HG02759 (cell line): ENCODE data around the gene DRC7.

ENCODE experiments used
- ATAC-seq: cut with Tn5 transposase; IDR thresholded peaks from one replicate; pipeline ENCODE4 v1.9.1; 2021; ENCODE audit warnings: mild to moderate bottlenecking, moderate library complexity; ENCODE audit not compliant: unreplicated experiment

Gene DRC7

DNA sequence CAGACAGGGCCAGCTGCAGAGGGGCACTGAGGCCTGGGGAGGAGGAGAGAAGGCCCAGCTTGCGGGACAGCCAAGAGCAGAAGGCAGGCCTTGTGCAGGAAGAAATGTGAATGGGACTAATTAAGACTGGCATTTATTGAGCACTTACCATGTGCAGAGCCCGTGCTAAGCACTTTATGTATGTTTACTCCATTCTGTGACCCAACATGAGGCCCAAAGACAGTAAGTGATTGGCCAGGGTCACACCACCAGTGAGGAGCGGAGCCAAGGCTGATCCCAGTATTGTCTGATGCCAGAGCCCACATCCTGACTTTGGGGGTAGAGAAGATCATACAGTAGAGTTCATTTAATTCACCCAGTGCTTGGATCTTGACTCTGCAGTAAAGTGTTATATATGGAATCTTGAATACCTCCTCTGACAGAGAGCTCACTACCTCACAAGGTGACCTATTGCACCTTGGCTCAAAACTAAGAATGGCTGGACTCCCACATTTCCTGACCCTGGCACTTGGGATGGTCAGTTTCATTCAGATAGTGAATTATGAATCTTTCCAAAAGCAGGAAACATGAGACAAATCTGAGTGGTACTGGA, 54.6 kb downstream of the DRC7 start:
- ATAC-seq, result no peak

DNA sequence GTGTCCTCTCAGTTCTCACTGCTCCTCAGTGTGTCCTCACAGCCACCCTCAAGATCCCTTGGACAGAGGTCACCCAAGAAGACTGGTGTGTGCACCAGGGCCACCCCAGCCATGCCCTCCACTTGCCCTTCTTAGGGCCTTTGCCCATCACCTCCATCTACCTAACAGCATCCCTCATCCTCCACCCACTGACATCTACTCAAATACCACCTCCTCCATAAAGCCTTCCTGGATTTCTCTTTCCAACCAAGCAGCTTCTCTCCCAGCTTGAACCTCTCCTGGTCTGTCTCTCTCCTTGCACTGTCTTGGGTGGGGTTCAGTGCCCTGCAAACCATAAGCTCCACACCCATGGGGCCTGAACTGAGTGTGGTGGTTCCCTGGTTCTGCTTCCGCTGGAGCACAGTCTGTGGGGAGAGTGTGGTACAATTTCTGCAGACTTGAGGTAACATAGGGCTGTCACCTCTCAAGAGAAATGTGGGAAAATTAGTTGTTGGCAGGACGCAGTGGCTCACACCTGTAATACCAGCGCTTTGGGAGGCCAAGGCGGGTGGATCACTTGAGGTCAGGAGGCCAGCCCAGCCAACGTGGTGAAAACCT, 55.3 kb downstream of the DRC7 start:
- ATAC-seq, result no peak

DNA sequence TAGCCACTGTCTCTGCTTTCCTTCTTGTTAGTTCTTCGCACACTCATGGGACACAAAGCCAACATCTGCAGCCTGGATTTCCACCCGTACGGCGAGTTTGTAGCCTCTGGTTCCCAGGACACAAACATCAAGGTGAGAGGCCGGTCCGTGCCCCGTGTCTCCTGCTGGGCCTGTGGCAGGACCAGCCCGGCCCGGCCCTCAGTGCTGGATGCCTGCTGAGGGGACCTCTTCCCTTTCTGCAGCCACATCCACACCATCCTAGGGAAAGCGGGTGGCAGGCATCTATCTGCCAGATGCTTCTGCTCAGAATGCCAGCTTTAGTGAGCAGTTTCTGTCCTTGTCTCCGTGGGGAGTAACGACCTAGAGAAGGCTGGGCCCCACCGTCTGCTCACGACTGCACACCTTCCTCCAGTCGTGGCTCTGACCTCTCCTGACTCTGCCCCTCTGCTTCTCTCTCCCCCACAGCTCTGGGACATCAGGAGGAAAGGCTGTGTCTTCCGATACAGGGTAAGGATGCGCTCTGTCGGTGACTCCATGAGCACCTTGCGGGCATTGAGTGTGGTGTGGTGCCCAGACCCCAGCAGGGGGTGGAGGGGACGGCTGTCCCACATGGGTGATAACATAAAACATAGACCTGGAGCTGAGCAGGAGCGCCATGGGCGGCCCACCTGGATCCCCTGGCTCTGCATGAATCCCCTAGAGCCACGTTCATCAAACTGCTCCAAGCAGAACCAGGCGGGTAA, 56.4 kb downstream of the DRC7 start:
- no peak for ATAC-seq

DNA sequence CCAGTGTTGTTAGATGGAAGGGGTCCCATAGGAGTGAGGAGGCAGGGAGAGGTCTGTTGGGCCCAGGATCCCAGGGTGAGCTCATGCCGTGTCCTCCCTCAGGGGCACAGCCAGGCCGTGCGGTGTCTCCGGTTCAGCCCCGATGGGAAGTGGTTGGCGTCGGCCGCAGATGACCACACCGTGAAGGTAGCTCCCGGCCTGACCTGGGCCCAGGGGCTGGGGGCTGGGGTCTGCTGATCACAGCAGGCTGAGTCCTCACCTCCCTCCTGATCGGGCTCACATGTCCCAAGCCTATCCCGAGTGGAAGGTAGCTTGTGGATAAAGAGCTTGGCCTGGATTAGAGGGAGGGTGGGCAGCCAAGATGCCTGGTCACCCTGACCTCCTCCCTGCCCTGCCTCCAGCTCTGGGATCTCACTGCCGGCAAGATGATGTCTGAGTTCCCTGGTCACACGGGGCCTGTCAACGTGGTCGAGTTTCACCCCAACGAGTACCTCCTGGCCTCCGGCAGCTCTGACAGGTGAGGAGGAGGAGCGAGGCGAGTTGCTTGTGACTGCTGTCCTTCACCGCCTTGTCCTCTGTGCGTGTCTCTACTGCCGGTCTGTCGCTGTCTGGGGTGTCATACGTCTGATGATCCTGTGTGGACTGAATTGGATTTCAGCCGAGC, 57.1 kb downstream of the DRC7 start:
- ATAC-seq, result no peak

DNA sequence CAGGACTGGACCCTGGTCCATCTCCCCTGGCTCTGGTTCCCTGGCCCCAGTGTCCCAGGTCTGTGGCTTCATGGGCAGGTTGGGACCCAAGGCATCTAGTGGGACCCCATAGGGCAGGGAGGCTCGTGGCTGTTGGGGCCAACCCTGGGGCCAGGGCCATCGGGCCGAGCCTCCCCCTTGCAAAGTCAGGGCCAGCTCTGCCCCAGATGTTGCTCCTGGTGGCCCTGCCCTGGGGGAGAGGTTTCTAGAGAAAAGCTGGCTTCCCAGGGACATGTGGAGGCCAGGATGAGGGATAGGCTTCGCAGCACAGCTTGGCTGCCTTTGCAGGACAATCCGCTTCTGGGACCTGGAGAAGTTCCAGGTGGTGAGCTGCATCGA, 57.6 kb downstream of the DRC7 start:
- no peak for ATAC-seq

DNA sequence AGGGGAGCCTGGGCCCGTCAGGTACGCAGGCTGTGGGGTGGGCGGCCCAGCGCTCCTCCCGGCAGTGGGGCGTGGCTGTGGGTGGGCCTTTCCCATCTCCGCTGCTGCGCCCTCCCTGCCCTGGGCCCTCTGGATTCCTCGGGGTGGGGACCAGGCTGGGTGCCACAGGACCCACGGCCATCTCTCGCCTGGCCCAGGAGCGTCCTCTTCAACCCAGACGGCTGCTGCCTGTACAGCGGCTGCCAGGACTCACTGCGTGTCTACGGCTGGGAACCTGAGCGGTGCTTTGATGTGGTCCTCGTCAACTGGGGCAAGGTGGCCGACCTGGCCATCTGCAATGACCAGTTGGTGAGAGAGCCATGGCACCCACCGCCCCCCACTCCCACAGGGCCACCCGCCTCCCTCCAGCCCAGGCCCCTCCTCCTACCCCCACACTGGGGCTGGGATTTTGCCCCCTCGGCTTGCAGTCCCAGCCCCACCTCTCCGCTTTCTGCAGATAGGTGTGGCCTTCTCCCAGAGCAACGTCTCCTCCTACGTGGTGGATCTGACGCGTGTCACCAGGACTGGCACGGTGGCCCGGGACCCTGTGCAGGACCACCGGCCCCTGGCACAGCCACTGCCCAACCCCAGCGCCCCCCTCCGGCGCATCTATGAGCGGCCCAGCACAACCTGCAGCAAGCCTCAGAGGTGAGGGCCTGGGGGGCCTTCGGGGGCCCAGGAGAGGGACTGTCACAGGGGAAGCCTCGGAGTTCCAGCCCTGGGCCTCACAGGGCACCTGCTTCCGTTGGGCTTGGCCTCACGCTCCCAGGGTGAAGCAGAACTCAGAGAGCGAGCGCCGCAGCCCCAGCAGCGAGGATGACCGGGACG, 58.2 kb downstream of the DRC7 start:
- ATAC-seq, result no peak

DNA sequence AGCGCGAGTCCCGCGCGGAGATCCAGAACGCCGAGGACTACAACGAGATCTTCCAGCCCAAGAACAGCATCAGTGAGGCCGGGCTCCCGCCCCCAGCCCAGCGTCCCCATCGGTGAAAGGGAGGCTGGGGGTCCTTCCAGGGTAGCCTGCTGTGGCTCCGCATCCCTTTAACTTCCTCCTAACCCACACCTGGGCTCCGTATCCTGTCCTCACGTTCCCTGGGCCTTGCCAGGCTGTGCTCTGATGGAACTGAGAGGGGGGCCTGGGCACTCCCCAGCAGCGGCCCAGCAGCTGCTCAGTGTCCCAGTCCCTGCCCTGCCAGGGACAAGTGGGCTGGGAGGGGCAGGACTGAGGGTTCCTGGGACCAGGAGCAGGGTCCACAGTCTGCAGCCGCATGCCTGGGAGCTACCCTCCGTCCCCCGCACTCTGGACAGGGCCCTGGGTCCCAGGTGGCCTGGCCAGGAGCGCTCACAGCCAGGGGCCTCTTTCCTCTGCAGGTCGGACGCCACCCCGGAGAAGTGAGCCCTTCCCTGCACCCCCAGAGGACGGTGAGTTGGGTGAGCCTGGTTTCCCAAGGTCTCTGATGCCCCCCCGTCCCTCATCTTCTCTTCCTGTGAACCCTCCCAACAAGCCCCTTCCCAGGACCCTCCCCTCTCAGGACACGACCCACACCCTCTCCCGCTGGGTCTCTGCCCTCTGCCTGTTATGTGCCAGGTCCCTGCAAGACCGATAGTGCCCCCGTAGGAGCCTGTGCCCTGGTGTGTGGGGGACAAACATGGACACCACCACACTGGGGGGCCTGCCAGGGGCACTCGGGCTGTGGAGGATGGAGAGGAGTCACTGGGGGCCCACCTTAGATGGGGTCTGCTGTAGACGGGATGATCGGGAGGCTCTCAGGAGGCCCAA, 59.1 kb downstream of the DRC7 start:
- ATAC-seq, result no peak

DNA sequence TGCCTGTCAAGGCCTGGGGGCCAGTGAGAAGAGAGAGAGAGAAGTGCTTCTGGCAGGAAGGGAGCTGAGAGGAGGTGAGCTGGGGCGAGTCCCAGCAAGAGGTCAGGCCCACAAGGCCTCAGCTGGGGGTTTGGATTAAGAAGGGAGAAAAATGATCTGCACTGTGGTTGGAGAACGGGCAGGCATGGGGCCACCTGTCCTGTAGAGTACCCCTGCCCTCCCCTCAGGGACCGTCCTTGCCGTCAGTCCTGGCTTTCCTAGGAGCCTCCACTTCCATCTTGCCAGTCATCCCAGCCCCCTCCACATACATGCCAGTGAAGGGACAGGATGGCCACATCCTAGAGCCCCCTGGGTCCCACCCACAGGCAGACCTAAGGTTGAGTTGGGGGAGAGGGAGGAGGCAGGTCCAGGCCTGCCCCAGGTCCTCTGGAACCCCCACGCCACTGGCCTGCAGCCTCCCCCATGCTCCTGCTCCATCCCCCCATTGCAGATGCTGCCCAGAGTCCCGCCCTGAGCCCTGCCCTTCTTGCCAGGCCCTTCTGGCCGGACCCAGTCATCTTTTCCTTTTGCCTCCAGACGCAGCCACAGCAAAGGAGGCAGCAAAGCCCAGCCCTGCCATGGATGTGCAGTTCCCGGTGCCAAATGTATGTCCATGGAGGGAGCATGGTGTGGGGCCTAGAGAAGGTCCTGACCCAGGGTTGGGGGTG, 59.9 kb downstream of the DRC7 start:
- ATAC-seq, result no peak

DNA sequence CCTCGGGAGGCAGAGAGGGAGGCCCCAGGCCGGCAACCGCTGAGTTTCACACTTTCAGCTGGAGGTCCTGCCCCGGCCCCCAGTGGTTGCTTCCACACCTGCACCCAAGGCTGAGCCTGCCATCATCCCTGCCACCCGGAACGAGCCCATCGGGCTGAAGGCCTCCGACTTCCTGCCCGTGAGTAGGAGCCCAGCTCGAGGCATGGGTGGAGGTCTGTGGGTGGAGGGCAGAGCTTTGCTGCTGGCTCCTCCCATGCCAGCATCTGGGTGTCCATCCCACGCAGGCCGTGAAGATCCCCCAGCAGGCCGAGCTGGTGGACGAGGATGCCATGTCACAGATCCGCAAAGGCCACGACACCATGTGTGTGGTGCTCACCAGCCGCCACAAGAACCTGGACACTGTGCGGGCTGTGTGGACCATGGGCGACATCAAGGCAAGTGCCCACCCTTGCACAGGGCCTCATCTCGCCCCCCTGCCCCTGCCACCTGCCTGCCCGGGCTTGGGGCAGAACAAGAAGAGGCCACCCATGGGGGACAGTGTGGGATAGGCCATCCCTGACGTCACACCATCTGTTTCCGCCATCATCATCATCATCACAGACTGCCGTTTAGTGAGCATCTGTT, 60.6 kb downstream of the DRC7 start:
- ATAC-seq, result no peak

DNA sequence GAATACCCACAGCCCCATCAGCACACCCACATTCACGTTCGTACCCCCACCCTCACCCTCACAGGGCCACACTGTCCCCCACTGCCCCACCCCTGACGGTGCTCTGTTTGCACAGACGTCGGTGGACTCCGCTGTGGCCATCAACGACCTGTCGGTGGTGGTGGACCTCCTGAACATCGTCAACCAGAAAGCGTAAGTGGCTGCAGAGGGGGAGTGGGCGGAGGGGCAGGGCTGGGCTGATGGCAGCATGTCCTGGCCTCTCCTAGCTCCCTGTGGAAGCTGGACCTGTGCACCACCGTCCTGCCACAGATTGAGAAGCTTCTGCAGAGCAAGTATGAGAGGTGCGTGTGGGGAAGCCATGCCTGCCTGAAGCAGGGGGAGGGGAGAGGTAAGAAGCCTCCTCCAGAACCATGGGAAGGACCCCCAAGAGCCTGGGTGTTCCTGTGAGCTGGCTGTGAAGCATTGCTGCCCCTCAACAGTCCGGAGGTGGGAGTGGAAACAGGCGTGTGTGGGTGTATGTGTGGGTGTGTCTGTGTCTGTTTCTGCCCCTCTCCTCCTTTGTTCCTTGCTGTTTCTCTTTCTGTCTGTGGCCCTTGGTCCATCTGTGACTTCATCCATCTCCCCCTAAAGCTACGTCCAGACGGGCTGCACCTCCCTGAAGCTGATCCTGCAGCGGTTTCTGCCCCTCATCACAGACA, 61.3 kb downstream of the DRC7 start:
- no peak for ATAC-seq

DNA sequence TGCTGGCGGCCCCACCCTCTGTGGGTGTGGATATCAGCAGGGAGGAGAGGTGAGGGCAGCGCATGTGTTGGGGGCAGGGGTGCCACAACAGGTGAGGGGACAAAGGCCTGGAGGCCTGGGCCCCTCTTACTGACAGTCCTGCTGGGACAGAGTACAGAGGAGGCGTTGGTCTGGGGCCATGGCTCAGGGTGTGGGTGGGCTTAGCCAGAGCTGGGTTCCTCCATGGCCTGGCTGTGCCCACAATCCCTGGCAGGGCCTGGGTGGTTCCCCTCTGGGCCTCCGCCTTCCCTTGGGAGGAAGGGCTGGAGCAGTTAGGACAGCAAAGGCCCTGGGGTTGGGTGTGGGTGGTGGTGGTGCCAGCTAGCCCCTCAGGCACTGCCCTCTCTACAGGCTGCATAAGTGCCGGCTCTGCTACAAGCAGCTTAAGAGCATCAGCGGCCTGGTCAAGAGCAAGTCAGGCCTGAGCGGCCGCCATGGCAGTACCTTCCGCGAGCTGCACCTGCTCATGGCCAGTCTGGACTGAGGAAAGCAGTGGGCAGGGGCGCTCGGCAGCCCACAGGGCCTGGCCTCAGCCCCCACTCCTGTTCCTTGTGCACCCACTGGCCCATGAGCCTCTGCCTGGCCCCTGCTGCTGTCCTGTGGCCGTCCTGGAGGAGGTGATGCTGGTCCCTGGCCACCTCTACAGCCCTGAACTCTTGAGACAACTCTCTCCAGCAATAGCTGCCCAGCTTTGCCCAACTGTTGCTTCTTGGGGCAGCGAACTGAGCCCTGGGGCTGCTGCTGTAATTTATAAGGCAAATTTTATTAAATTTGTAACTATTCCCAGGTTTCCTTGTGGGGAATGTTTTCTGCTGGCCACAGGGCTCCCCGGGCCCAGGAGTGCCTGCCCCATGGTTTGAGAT, 62.1 kb downstream of the DRC7 start:
- no peak for ATAC-seq

DNA sequence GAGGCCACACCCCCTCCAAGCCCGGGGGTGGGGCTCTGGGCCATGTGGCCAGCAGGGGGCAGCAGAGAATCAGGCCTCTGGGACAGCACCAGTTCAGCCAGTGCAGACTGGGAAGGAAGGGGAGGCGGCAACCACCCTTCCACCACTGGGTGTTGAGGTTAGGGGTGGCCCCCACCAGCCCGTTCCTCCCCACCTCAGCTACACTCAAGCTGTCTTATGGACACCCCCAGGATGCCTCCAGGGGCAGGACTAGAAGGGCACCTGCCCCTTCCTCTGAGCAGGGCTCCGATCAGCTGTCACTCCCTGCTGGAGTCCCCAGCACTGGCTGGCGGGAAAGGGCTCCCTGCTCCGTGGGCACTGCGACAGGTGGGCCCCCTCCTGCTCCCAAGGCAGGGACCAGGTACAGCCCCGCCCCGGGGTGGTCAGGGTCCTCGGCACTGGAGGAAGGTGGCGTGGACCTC, 62.8 kb downstream of the DRC7 start:
- peak; percentile 92 for ATAC-seq

DNA sequence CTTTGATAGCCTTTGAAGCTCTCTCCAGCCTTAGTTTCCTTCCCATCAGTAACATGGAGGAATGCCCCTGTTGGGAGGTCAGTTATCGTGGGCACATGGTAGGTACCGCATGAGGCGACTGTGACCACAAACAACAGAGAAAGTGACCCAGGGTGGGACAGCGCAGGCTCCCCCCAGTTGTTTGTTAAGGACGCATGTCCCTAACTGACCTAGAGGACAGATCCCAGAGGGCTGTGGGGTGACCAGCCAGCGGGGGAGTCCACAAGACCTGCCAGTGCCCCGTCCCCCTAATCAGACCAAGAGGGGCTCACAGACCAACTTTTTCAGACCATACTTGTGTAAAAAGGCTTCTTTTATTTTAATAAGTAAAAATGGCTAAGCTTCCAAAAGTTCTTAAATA, 63.3 kb downstream of the DRC7 start:
- no peak for ATAC-seq

DNA sequence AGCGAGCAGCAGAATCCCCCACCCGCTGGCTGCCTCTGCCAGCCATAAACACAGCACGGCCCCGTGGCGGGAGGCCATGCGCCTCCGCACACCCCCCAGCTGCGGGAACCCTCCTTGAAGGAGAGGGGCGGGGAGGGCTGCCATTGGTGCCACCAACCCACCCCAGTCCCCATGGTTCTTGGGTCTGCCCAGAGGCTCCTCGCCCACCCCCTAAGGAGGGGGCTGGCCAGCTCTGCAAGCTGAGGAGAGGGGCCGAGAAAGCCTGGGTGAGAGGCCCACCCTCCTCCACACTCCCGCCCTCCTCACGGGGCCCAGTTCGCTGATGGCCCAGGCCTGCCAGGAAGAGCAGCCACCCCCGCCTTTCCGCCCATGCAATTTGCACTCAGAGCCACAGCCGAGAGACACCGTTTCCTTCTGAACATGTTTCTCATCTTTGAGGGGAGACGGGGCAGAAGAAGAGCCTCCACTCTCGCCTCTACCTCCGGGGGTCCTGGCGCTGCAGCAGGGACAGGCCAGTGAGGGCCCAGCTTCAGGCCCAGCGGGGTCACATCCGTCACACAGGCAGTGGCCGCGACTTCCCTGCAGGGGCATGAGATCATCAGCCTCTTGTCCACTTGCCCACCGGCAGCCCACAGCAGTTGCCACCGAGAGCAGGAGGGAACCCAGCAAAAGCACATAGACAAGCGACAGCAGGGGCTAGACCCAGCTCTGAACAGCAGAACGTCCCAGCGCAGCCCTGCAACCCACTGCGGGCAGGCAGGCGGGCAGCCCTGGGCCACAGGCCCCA, 63.9 kb downstream of the DRC7 start:
- no peak for ATAC-seq

DNA sequence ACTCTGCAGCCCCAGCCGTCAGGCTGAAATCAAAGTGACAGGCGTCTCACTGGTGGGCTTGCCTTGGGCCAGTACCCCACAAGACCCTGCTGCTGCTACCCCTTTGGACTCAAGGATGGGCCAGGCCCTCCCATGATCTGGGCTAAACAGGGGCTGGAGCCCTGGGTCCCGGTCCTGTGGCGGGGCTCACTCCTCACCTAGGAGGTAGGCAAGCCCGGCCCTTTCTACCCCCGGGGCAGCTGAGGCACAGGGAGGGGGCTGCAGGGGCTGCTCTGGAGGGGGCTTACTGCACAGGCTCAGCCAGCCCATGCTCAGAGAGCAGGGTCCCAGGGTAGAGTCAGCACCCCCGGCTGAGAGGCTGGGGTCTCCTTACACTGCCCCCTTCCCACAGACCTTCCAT, 64.5 kb downstream of the DRC7 start:
- no peak for ATAC-seq

DNA sequence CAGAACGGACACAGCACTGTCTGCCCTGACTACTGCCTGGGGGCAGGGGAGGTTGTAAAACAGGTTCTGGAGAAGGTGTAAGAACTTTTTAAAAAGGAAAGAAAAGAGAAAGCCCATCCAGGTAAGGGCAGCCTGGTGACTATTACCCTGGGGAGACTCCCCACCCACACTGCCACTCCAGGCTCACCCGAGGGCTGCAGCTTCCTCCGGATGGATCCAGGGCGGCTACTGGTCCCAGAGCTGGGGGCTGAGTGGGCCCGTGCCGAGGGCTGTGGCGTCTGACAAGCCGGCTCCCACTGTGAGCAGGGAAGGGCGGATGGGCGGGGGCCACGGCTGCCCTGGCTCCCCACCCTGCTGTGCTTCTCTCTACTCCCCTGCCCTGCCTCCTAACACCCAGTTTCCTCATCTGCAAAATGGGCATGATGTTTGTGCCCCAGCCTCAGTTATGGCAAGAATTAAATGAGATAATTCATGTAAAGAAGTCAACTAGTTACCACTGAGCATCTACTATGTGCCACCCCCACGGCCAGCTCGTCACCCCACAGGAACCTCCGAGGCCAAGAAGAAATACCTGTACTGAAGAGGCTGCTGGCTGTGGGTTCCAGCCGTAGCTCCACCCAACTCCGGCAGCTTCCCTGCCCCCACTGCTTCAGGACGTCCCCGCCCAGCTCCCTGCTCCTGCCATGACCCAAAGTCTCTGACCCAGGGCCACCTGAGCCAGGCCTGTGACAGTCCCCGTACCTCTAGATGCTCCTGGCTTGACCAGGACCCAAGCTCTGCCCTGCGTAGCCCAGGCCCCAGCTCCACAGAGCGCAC, 65.1 kb downstream of the DRC7 start:
- no peak for ATAC-seq
